ENCODE results near the gene B3GNT7.
A peak's percentile ranks its signal among the peaks of the same experiment; 100 is the strongest.
"Not testable (repeated sequence)": the region's sequence is repeated elsewhere in the genome, so short reads cannot be mapped to it uniquely, and the experiment has no call there.

Gene B3GNT7

GRCh38 chr2:231386446-231386845 lies 9.1 kb upstream of the B3GNT7 start:
- no peak for DNase-seq

- DNase-seq, result no peak
These were observed 7.4 kb upstream of the B3GNT7 start for GRCh38 chr2:231387904-231388724.

GRCh38 chr2:231388725-231389346 lies 6.7 kb upstream of the B3GNT7 start:
- no peak for DNase-seq

DNA sequence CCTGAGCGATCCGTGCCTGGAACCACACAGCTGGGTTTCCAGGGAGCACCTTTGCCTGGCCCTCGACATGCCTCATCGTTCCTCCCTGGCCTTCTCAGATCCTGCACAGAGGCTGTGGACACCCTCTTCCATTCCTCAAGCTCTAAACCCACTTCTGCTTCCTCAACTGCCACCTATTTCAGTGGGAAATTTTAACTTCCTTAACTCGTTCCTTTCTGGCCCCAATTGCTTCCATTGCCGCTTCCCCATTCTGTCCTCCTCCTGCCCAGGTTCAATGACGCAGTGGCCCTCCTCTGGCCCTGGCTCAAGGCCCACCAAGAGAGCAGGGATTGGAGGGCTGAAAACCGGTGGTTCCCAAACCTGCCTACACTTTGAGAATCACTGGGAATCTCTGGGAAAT lies 4.8 kb upstream of the B3GNT7 start:
- no peak for DNase-seq

- no peak for DNase-seq
These were observed 3.5 kb upstream of the B3GNT7 start for GRCh38 chr2:231391981-231392380.

DNA sequence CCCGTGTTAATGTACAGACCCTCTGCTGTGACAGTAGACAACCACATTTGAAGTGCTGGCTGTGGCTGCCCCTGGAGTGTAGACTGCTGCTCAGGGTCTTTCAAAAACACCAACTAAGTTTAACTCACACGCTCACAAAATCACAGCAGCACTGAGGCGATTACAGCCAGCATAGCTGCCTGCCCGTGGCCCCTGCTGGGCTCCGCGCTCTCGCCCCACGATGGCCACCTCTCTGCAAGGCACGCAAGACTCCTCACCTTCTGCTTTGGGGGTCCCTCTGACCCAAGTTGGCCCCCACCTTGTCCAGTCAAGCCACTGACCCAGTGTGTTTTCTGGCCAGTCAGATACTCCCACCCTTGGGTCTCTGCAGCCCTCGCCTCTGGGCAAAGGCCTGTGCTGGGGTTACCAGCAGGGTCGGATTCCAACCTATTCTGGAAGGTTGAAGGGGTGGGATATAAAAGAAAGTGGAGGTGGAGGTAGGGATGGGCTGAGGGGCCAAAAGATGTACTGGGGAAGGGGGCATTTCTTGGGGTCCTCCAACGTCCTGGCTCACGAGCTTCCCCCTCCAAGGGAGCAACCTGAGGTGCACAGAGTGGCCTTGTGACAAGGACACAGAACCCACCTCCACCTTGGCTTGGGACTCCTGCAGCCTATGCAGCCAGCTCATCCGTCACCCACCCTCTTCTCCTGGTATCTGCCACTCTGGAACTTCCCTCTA lies 2.9 kb upstream of the B3GNT7 start:
- no peak for DNase-seq

GRCh38 chr2:231393149-231394131 lies 2.1 kb upstream of the B3GNT7 start:
- no peak for DNase-seq

- DNase-seq, result no peak
These were observed 1.0 kb upstream of the B3GNT7 start for GRCh38 chr2:231394211-231395141.

- DNase-seq, result no peak
These were observed 730 bp downstream of the B3GNT7 start for GRCh38 chr2:231396058-231396821.

DNA sequence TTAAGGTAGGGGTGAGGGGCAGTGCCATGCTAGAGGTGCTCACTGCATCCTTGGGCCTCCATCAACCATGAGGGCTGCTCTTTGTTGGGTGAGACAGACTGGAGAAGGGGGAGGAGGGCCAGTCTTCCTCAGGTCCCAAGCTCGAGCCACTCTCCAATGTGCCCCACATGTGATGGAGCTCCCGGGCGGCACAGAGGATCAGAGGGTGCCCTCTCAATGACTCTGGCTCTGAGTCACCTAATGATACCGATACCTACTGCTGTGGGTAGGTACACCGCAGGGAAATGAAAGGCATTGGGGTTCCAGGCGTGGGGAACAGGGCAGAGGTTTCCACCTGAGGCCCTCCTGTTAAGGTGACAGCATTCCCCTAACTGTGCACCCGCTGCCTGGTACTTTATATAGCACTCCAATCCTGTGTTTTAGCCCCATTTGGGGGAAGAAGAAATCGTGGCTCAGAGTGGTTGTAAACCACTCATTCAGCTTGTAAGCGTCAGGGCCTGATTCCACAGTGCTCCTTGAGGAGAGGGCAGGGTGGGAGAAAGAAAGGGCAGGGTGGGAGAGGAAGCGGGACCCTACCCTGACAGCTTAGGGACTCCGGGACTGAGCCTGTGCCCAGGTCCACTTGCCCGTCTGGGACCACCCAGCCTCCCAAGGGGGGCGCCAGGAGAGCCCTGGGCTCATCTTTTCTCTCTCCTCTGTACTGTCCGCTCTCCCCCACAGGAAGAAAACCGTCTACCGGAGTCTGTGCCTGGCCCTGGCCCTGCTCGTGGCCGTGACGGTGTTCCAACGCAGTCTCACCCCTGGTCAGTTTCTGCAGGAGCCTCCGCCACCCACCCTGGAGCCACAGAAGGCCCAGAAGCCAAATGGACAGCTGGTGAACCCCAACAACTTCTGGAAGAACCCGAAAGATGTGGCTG lies 1.8 kb downstream of the B3GNT7 start:
- no peak for DNase-seq

- DNase-seq, result no peak
These were observed 2.4 kb downstream of the B3GNT7 start for GRCh38 chr2:231397928-231398294.

- DNase-seq, result no peak
These were observed 3.1 kb downstream of the B3GNT7 start for GRCh38 chr2:231398585-231398984.

GRCh38 chr2:231399046-231399852 lies 3.7 kb downstream of the B3GNT7 start:
- no peak for DNase-seq

- DNase-seq, result no peak
These were observed 4.6 kb downstream of the B3GNT7 start for GRCh38 chr2:231399853-231400680.

DNA sequence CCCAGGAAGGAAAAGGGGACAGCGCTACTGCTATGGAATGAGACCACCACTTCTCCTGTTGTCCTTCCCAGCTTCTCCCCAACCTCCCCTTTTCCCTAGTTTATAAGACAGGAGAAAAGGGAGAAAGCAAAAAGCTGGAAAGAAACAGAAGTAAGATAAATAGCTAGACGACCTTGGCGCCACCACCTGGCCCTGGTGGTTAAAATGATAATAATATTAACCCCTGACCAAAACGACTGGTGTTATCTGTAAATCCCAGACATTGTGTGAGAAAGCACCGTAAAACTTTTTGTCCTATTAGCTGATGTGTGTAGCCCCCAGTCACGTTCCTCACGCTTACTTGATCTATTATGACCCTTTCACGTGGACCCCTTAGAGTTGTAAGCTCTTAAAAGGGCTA lies 5.2 kb downstream of the B3GNT7 start:
- DNase-seq, result not testable (repeated sequence)

GRCh38 chr2:231401101-231401500 lies 5.6 kb downstream of the B3GNT7 start:
- DNase-seq, result not testable (repeated sequence)

DNA sequence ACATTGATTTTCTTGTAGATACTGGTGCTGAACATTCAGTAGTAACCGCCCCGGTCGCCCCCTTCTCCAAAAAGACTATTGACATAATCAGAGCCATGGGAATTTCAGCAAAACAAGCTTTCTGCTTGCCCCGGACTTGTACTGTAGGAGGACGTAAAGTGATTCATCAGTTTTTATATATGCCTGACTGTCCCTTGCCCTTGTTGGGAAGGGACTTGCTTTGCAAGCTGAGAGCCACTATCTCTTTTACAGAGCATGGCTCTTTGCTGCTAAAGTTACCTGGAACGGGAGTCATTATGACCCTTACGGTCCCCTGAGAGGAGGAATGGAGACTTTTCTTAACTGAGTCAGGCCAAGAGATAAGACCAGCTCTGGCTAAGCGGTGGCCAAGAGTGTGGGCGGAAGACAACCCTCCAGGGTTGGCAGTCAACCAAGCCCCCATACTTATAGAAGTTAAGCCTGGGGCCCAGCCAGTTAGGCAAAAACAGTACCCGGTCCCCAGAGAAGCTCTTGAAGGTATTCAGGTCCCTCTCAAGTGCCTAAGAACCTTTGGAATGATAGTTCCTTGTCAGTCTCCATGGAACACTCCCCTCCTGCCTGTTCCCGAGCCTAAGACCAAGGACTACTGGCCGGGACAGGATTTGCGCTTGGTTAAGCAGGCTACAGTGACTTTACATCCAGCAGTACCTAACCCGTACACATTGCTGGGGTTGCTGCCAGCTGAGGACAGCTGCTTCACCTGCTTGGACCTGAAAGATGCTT lies 8.1 kb downstream of the B3GNT7 start:
- peak; percentile 73 for DNase-seq

All from NCI-H2029 (cell line).